ENCODE data around the gene HGF.
A peak's percentile ranks its signal among the peaks of the same experiment; 100 is the strongest.

HGF gene

GRCh38 chr7:81803267-81803666, 33.4 kb upstream of the HGF start:
- Histone ChIP-seq H3K27ac (no peak overlapping the region), H3K27me3 (no peaks in the 10 kb centered on the region), H3K4me3 (ENCODE audit: low read depth in 1 of 2, low read length in 1 of 2) (no peak overlapping the region), H3K4me1 (ENCODE audit: control insufficient read depth in 1 of 2, insufficient read depth in 1 of 2, low read depth in 1 of 2, low read length in 1 of 2) (no peaks in the 10 kb centered on the region), H3K36me3 (no peaks in the 10 kb centered on the region), H3K9me3 (no peaks in the 10 kb centered on the region)
- no peak for TF ChIP-seq CTCF (IDR thresholded peaks at IDR 0.05)

GRCh38 chr7:81802251-81802650, 32.4 kb upstream of the HGF start:
- Histone ChIP-seq H3K9me3 (no peaks in the 10 kb centered on the region), H3K4me1 (ENCODE audit: control insufficient read depth in 1 of 2, insufficient read depth in 1 of 2, low read depth in 1 of 2, low read length in 1 of 2) (no peaks in the 10 kb centered on the region), H3K27ac (no peak overlapping the region), H3K4me3 (ENCODE audit: low read depth in 1 of 2, low read length in 1 of 2) (no peak overlapping the region), H3K27me3 (no peaks in the 10 kb centered on the region), H3K36me3 (no peaks in the 10 kb centered on the region)
- TF ChIP-seq CTCF (IDR thresholded peaks at IDR 0.05), result no peak

GRCh38 chr7:81801532-81801931, 31.7 kb upstream of the HGF start:
- Histone ChIP-seq H3K27ac (no peak overlapping the region), H3K4me1 (ENCODE audit: control insufficient read depth in 1 of 2, insufficient read depth in 1 of 2, low read depth in 1 of 2, low read length in 1 of 2) (no peaks in the 10 kb centered on the region), H3K27me3 (no peaks in the 10 kb centered on the region), H3K4me3 (ENCODE audit: low read depth in 1 of 2, low read length in 1 of 2) (no peak overlapping the region), H3K9me3 (no peaks in the 10 kb centered on the region), H3K36me3 (no peaks in the 10 kb centered on the region)
- TF ChIP-seq CTCF (IDR thresholded peaks at IDR 0.05), result no peak

GRCh38 chr7:81791568-81792518, 22.0 kb upstream of the HGF start:
- Histone ChIP-seq H3K4me1 (ENCODE audit: control insufficient read depth in 1 of 2, insufficient read depth in 1 of 2, low read depth in 1 of 2, low read length in 1 of 2) (peaks cover 32 to 40% of the 10 kb centered on the region in 2 experiments), H3K27ac (no peak overlapping the region), H3K36me3 (no peaks in the 10 kb centered on the region), H3K4me3 (ENCODE audit: low read depth in 1 of 2, low read length in 1 of 2) (no peak overlapping the region), H3K27me3 (no peaks in the 10 kb centered on the region), H3K9me3 (no peaks in the 10 kb centered on the region)
- no peak for TF ChIP-seq CTCF (IDR thresholded peaks at IDR 0.05)

GRCh38 chr7:81790686-81791085, 20.8 kb upstream of the HGF start:
- H3K4me1 ChIP-seq (ENCODE audit: control insufficient read depth in 1 of 2, insufficient read depth in 1 of 2, low read depth in 1 of 2, low read length in 1 of 2), result peaks cover 33 to 42% of the 10 kb centered on the region in 2 experiments
- no peaks in the 10 kb centered on the region for H3K27me3 ChIP-seq
- H3K9me3 ChIP-seq, result no peaks in the 10 kb centered on the region
- no peak for TF ChIP-seq CTCF (IDR thresholded peaks at IDR 0.05)
- H3K27ac ChIP-seq, result peak overlapping the region; percentile 47
- H3K36me3 ChIP-seq, result no peaks in the 10 kb centered on the region
- H3K4me3 ChIP-seq (ENCODE audit: low read depth in 1 of 2, low read length in 1 of 2), result no peak overlapping the region
